HUDEP-2 (cell line): Measurements from ENCODE around the gene PRX.
"Not testable (repeated sequence)": the region's sequence is repeated elsewhere in the genome, so short reads cannot be mapped to it uniquely, and the experiment has no call there.

Experiments used
- DNase-seq, 76 experiments: peaks; one replicate each; lab custom pipeline; 2025; ENCODE audit not compliant: unreplicated experiment in 76 of 76; lab: John Stamatoyannopoulos, UW

PRX gene

GRCh38 chr19:40438284-40438683 lies 25.1 kb upstream of the PRX start:
- DNase-seq, result no peak

GRCh38 chr19:40433391-40434216 lies 20.4 kb upstream of the PRX start:
- peak in 68 of 76 experiments; percentile 28 to 88 (median 77) for DNase-seq

- not testable (repeated sequence) for DNase-seq
Measured at GRCh38 chr19:40432760-40433159, 19.6 kb upstream of the PRX start.

GRCh38 chr19:40431698-40432097 lies 18.5 kb upstream of the PRX start:
- no peak for DNase-seq

- not testable (repeated sequence) for DNase-seq
Measured at GRCh38 chr19:40430242-40430641, 17.1 kb upstream of the PRX start.

- DNase-seq, result not testable (repeated sequence)
Measured at GRCh38 chr19:40428197-40428596, 15.0 kb upstream of the PRX start.

- peak; percentile 93 to 100 (median 100) for DNase-seq
Measured at GRCh38 chr19:40425450-40426287, 12.5 kb upstream of the PRX start, which contains the start of gene SERTAD1. SERTAD1 (minus strand) TSS chr19:40425992; CDS start chr19:40423546, 2,446 bp downstream.

GRCh38 chr19:40424637-40425449 lies 11.7 kb upstream of the PRX start:
- peak in 4 of 76 experiments; percentile 19 to 89 (median 69) for DNase-seq

- no peak for DNase-seq
Measured at GRCh38 chr19:40423938-40424337, 10.8 kb upstream of the PRX start.

GRCh38 chr19:40422748-40423566 lies 9.8 kb upstream of the PRX start:
- DNase-seq, result no peak

- DNase-seq, result peak in 7 of 76 experiments; percentile 17 to 43 (median 31)
Measured at GRCh38 chr19:40421993-40422747, 9.0 kb upstream of the PRX start.

GRCh38 chr19:40420766-40421765 lies 7.9 kb upstream of the PRX start:
- peak in 74 of 76 experiments; percentile 52 to 100 (median 86) for DNase-seq

GRCh38 chr19:40420451-40420765 lies 7.2 kb upstream of the PRX start:
- DNase-seq, result no peak

- DNase-seq, result no peak
Measured at GRCh38 chr19:40419780-40420179, 6.6 kb upstream of the PRX start.

GRCh38 chr19:40419066-40419612 lies 6.0 kb upstream of the PRX start:
- DNase-seq, result no peak

- no peak for DNase-seq
Measured at GRCh38 chr19:40418040-40418439, 4.9 kb upstream of the PRX start.

- no peak for DNase-seq
Measured at GRCh38 chr19:40417643-40417981, 4.4 kb upstream of the PRX start.
